HG03097 (cell line): ENCODE results near the gene AP3S2.
"Not testable (repeated sequence)": the region's sequence is repeated elsewhere in the genome, so short reads cannot be mapped to it uniquely, and the experiment has no call there.

Source experiments
- ATAC-seq: cut with Tn5 transposase; IDR thresholded peaks from one replicate; pipeline ENCODE4 v1.9.1; 2021; ENCODE audit not compliant: unreplicated experiment, low FRiP score

Gene AP3S2

GRCh38 chr15:89783861-89784685 is 109.7 kb downstream of the AP3S2 start:
- ATAC-seq: no peak

- no peak for ATAC-seq
These were observed 110.5 kb downstream of the AP3S2 start for GRCh38 chr15:89783111-89783860.

GRCh38 chr15:89782619-89782950 is 111.2 kb downstream of the AP3S2 start:
- not testable (repeated sequence) for ATAC-seq

GRCh38 chr15:89781891-89782618 is 111.7 kb downstream of the AP3S2 start:
- ATAC-seq: no peak

- ATAC-seq: no peak
These were observed 112.7 kb downstream of the AP3S2 start for GRCh38 chr15:89781055-89781454.

GRCh38 chr15:89780601-89781000 is 113.2 kb downstream of the AP3S2 start:
- no peak for ATAC-seq
